H1 (cell line): ENCODE results near the gene WHAMM. TPM values are rescaled to one million over a fixed set of nuclear protein-coding genes. Genes with fewer than 3 reads are reported as not detected.

Source experiments
- CTCF ChIA-PET: fragments of 300-600 bp; sonication (Branson Sonifier 250); formaldehyde crosslinking; loops from one replicate; lab custom pipeline; 2021; ENCODE audit not compliant: partially characterized antibody; lab: Charles Lee
- POLR2A ChIA-PET: fragments of 300-600 bp; sonication (Branson Sonifier 250); formaldehyde crosslinking; loops from one replicate; lab custom pipeline; 2021; ENCODE audit warnings: inconsistent platforms; ENCODE audit not compliant: partially characterized antibody; lab: Charles Lee
- DNase-seq, 2 experiments: peaks; one replicate each; pipeline versions ENCODE4 v3.0.0 to v3.0.0-alpha.2; 2010 to 2022; ENCODE audit warnings: low spot score in 2 of 2, low read depth in 1 of 2, mixed read lengths in 1 of 2
- FAIRE-seq: peaks from 2 replicates; lab custom pipeline; 2011; peaks lifted over from hg19 to GRCh38; lab: Jason Lieb, UNC
- H2AFZ ChIP-seq: 2 replicates; pipeline ENCODE4 v1.8.1; 2012; ENCODE audit warnings: low read length, inconsistent platforms
- H2AK5ac ChIP-seq: 2 replicates; pipeline ENCODE4 v1.6.1; 2013; ENCODE audit warnings: low read depth, low read length
- H2BK120ac ChIP-seq: replicated peaks from 2 replicates; pipeline ENCODE3; 2013; ENCODE audit warnings: low read depth, low read length, inconsistent platforms
- H2BK12ac ChIP-seq: 2 replicates; pipeline ENCODE4 v1.6.1; 2013; ENCODE audit warnings: low read depth, low read length
- H2BK15ac ChIP-seq: 2 replicates; pipeline ENCODE4 v1.6.1; 2013; ENCODE audit warnings: low read length
- H2BK20ac ChIP-seq: 2 replicates; pipeline ENCODE4 v1.6.1; 2013; ENCODE audit warnings: low read length
- H2BK5ac ChIP-seq: 2 replicates; pipeline ENCODE4 v1.6.1; 2013; ENCODE audit warnings: low read depth, low read length
- H3K14ac ChIP-seq: 2 replicates; pipeline ENCODE4 v1.6.1; 2013; ENCODE audit warnings: inconsistent platforms; ENCODE audit not compliant: insufficient read length
- H3K18ac ChIP-seq: 2 replicates; pipeline ENCODE4 v1.6.1; 2013; ENCODE audit warnings: low read length; ENCODE audit errors: extremely low read depth
- H3K23ac ChIP-seq: 2 replicates; pipeline ENCODE4 v1.6.1; 2013; ENCODE audit warnings: inconsistent platforms; ENCODE audit not compliant: insufficient read length
- H3K23me2 ChIP-seq: 2 replicates; pipeline ENCODE4 v1.6.1; 2013; ENCODE audit warnings: low read depth, low read length
- H3K27ac ChIP-seq: 2 replicates; pipeline ENCODE4 v1.6.1; 2011; ENCODE audit warnings: low read depth, low read length, inconsistent platforms
- H3K27me3 ChIP-seq, 4 experiments: replicated peaks in 1 of 4; 1 replicate in 1 of 4; 2 replicates in 3 of 4; pipeline versions ENCODE4 v1.6.1 to v1.8.1; 2011 to 2013; ENCODE audit warnings: low read length in 3 of 4, mild to moderate bottlenecking in 3 of 4, inconsistent platforms in 2 of 4, mixed read lengths in 2 of 4, moderate library complexity in 1 of 4; ENCODE audit not compliant: control insufficient read depth in 3 of 4, insufficient read depth in 3 of 4; ENCODE audit errors: extremely low read depth in 1 of 4
- H3K36me3 ChIP-seq, 4 experiments: 2 replicates each; pipeline versions ENCODE4 v1.6.1 to v1.8.1; 2011 to 2013; ENCODE audit warnings: mild to moderate bottlenecking in 4 of 4, low read length in 3 of 4, moderate library complexity in 2 of 4, control low read depth in 1 of 4, inconsistent platforms in 1 of 4; ENCODE audit not compliant: insufficient read depth in 4 of 4, control insufficient read depth in 2 of 4
- H3K4ac ChIP-seq: replicated peaks from 2 replicates; pipeline ENCODE3; 2013; ENCODE audit warnings: low read length, low read depth, mixed read lengths, inconsistent platforms; ENCODE audit not compliant: insufficient read length
- H3K4me1 ChIP-seq, 4 experiments: replicated peaks in 1 of 4; 1 replicate in 1 of 4; 2 replicates in 3 of 4; pipeline versions ENCODE4 v1.6.1 to v1.8.1; 2011 to 2013; ENCODE audit warnings: low read length in 3 of 4, inconsistent platforms in 2 of 4, mixed read lengths in 1 of 4; ENCODE audit not compliant: insufficient read depth in 4 of 4, control insufficient read depth in 3 of 4
- H3K4me2 ChIP-seq, 2 experiments: 2 replicates each; pipeline versions ENCODE4 v1.6.1 to v1.8.1; 2011 to 2013; ENCODE audit warnings: low read depth in 2 of 2, low read length in 2 of 2, control low read depth in 1 of 2, inconsistent platforms in 1 of 2, mild to moderate bottlenecking in 1 of 2; ENCODE audit not compliant: insufficient read depth in 1 of 2
- H3K4me3 ChIP-seq, 4 experiments: fragments of 200-600, 300-600 bp in 1 of 4; sonication (generic), shearing (Covaris generic), sonication (Bioruptor Twin) in 1 of 4; 2 replicates each; pipeline versions ENCODE4 v1.5.1 to v1.8.1; 2011 to 2016; ENCODE audit warnings: low read length in 4 of 4, low read depth in 3 of 4, control low read depth in 2 of 4, inconsistent platforms in 2 of 4, mild to moderate bottlenecking in 2 of 4, mixed read lengths in 1 of 4, moderate library complexity in 1 of 4; ENCODE audit not compliant: insufficient read depth in 2 of 4; ENCODE audit errors: extremely low read depth in 1 of 4
- H3K56ac ChIP-seq: replicated peaks from 2 replicates; pipeline ENCODE3; 2013; ENCODE audit warnings: low read depth, mild to moderate bottlenecking, mixed read lengths, low read length, inconsistent platforms; ENCODE audit not compliant: insufficient read length
- H3K79me1 ChIP-seq: 2 replicates; pipeline ENCODE4 v1.6.1; 2013; ENCODE audit warnings: low read depth, low read length, control low read depth
- H3K79me2 ChIP-seq, 2 experiments: 2 replicates each; pipeline versions ENCODE4 v1.6.1 to v1.8.1; 2012 to 2013; ENCODE audit warnings: low read length in 2 of 2, mild to moderate bottlenecking in 2 of 2, inconsistent platforms in 1 of 2; ENCODE audit not compliant: insufficient read depth in 2 of 2, control insufficient read depth in 1 of 2
- H3K9ac ChIP-seq, 4 experiments: replicated peaks in 1 of 4; 1 replicate in 1 of 4; 2 replicates in 3 of 4; pipeline versions ENCODE4 v1.6.1 to v1.8.1; 2011 to 2013; ENCODE audit warnings: low read depth in 3 of 4, low read length in 3 of 4, control low read depth in 2 of 4, mild to moderate bottlenecking in 2 of 4, moderate library complexity in 2 of 4, inconsistent platforms in 1 of 4; ENCODE audit errors: extremely low read depth in 1 of 4
- H3K9me3 ChIP-seq, 2 experiments: 2 replicates each; pipeline versions ENCODE4 v1.6.1 to v1.8.1; 2012 to 2013; ENCODE audit warnings: mild to moderate bottlenecking in 2 of 2, moderate library complexity in 2 of 2, control low read depth in 1 of 2, inconsistent platforms in 1 of 2, low read depth in 1 of 2, low read length in 1 of 2, mixed read lengths in 1 of 2; ENCODE audit not compliant: insufficient read depth in 2 of 2
- H4K20me1 ChIP-seq, 2 experiments: replicated peaks in 1 of 2; 2 replicates each; pipeline versions ENCODE3 to v1.8.1; 2011 to 2013; ENCODE audit warnings: inconsistent platforms in 2 of 2, low read length in 2 of 2, mild to moderate bottlenecking in 1 of 2; ENCODE audit not compliant: insufficient read depth in 2 of 2, control insufficient read depth in 1 of 2
- H4K5ac ChIP-seq: 2 replicates; pipeline ENCODE4 v1.6.1; 2013; ENCODE audit warnings: low read length, low read depth, mixed read lengths, inconsistent platforms; ENCODE audit not compliant: insufficient read length
- H4K8ac ChIP-seq: 2 replicates; pipeline ENCODE4 v1.8.0; 2013; ENCODE audit warnings: mild to moderate bottlenecking, moderate library complexity, low read length, inconsistent platforms; ENCODE audit not compliant: insufficient read depth; ENCODE audit errors: extremely low read depth
- H4K91ac ChIP-seq: replicated peaks from 2 replicates; pipeline ENCODE3; 2013; ENCODE audit warnings: low read length, mixed read lengths, inconsistent platforms; ENCODE audit not compliant: insufficient read length
- ASH2L ChIP-seq: fragments of 200-600, 300-600 bp; sonication (generic); IDR thresholded peaks from one replicate; pipeline ENCODE4 v1.7.1; 2017; ENCODE audit warnings: low read length
- JUN ChIP-seq: IDR thresholded peaks from 2 replicates; pipeline ENCODE4 v1.6.1; 2011; ENCODE audit warnings: low read depth, mild to moderate bottlenecking, improper control_type of control experiment, low read length
- SAP30 ChIP-seq: fragments of 300-600 bp; sonication (generic); IDR thresholded peaks from 2 replicates; pipeline ENCODE4 v1.7.1; 2012; ENCODE audit warnings: low read length, moderate library complexity, mild to moderate bottlenecking, inconsistent platforms; ENCODE audit not compliant: insufficient read depth, insufficient replicate concordance
- YY1 ChIP-seq: IDR thresholded peaks from 2 replicates; pipeline ENCODE4 v1.6.1; 2011; ENCODE audit warnings: low read depth, mild to moderate bottlenecking, low read length
- WGBS, 2 experiments: shearing (Covaris generic) in 1 of 2; methylation state at CpG; one replicate each; pipeline versions ENCODE4 v1.1.6 to v1.1.7; 2013 to 2015; ENCODE audit warnings: low lambda C conversion rate in 2 of 2, mixed read lengths in 2 of 2, inconsistent platforms in 1 of 2, low coverage in 1 of 2, missing lambda C conversion rate in 1 of 2; ENCODE audit not compliant: insufficient replicate concordance in 2 of 2, insufficient coverage in 1 of 2, insufficient read length in 1 of 2; ENCODE audit errors: extremely low coverage in 1 of 2, missing lambda C conversion rate in 1 of 2; 5-methylcytosine and 5-hydroxymethylcytosine counted together
- polyA plus RNA-seq, 7 experiments: library from polyadenylated mRNA; depleted of rRNA in 3 of 7; stranded (reverse) in 5 of 7; unstranded in 2 of 7; fragments of >200 nt in 5 of 7; fragments of 200-250 nt in 2 of 7; gene quantifications; 1 replicate in 5 of 7; 2 replicates in 1 of 7; 4 replicates in 1 of 7; pipeline versions ENCODE4 v1.2.1 to v1.2.3, GENCODE V29; 2011 to 2013; ENCODE audit warnings: missing spikeins in 2 of 7, mixed read lengths in 2 of 7
- total RNA-seq: library from RNA; stranded (reverse); fragmentation: NEBNext Ultra II Directional; extraction: Animal tissue kit (Norgen Biotek cat#: 25700); gene quantifications from 2 replicates; pipeline ENCODE4 v1.2.1, GENCODE V29; 2021

The WHAMM gene
- total and polyA plus RNA-seq, 2 of the 8 experiments (the other 6 are each of a cell fraction or from before 2014, with no cell fraction given): 1.1 to 3.3 TPM

DNA sequence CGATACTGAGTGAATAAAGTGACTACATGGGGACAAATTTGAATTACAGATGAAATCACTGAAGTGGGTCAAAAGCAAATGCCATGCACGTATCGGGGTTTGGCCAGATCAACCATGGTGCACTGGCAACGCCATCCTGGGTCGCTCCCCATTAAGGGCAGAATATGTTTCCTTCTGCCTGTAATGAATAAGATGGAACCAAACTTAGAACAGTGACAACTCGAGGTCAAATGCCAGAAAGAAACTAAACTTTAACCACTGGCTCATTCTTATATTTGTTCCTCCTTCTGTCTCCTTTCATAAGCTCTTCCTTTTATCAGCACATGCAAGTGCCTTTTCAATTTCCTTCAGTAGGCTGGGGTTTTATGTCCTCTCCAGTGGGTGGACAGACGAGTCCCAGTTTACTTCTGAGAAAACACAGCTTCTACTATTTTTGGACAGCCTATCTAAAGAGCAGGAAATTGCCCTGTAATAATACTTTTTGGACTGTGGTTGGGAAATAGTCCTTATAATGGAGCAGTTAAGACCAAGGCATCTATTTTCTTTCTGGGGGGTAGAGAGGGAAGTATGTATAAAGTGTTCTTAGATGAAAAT is 61.4 kb downstream of the WHAMM start:
- no peak overlapping the region for H3K18ac ChIP-seq
- no peak overlapping the region for H2BK5ac ChIP-seq
- H2BK120ac ChIP-seq: no peak overlapping the region
- H4K20me1 ChIP-seq: no peaks in the 10 kb centered on the region
- no peaks in the 10 kb centered on the region for H3K79me1 ChIP-seq
- no peak overlapping the region for H2AFZ ChIP-seq
- 83% methylated on average over 7 of the region's 7 CpGs; no CpG with 5 or more reads in 1 of the 2 experiments for WGBS, 2 experiments
- H2BK20ac ChIP-seq: no peak overlapping the region
- FAIRE-seq (no peak), DNase-seq (no peak)
- TF ChIP-seq YY1 (no peak), JUN (no peak), SAP30 (no peak), ASH2L (no peak)
- H3K56ac ChIP-seq: no peak overlapping the region
- ChIA-PET CTCF (interaction anchor here (1.0 to 1.4 kb wide), 2 partner anchors 15 to 130 kb away, joined by 3 to 4 read pairs; no protein-coding TSS in a partner anchor), POLR2A (interaction anchor here (0.7 kb wide), 1 partner anchor 793 kb away, joined by 3 read pairs; no protein-coding TSS in a partner anchor)
- H3K27ac ChIP-seq: no peak overlapping the region
- H3K4me3 ChIP-seq: no peak overlapping the region
- no peaks in the 10 kb centered on the region for H3K4me1 ChIP-seq
- H3K9ac ChIP-seq: no peak overlapping the region
- no peak overlapping the region for H2BK15ac ChIP-seq
- H3K36me3 ChIP-seq: no peaks in the 10 kb centered on the region
- no peaks in the 10 kb centered on the region for H3K23me2 ChIP-seq
- H2AK5ac ChIP-seq: no peak overlapping the region
- no peaks in the 10 kb centered on the region for H3K79me2 ChIP-seq
- no peak overlapping the region for H3K14ac ChIP-seq
- no peak overlapping the region for H3K23ac ChIP-seq
- H2BK12ac ChIP-seq: no peak overlapping the region
- H4K91ac ChIP-seq: no peak overlapping the region
- H4K5ac ChIP-seq: no peak overlapping the region
- no peaks in the 10 kb centered on the region for H3K27me3 ChIP-seq
- no peak overlapping the region for H3K4me2 ChIP-seq
- H4K8ac ChIP-seq: no peak overlapping the region
- no peak overlapping the region for H3K4ac ChIP-seq
- no peaks in the 10 kb centered on the region for H3K9me3 ChIP-seq
